ENCODE results near the gene GPC6. TPM values are rescaled to one million over a fixed set of nuclear protein-coding genes. Genes with fewer than 3 reads are reported as not detected.

The GPC6 gene
- total RNA-seq, 2 donors from 2014 or later: 1.6 to 4.0 TPM

DNA sequence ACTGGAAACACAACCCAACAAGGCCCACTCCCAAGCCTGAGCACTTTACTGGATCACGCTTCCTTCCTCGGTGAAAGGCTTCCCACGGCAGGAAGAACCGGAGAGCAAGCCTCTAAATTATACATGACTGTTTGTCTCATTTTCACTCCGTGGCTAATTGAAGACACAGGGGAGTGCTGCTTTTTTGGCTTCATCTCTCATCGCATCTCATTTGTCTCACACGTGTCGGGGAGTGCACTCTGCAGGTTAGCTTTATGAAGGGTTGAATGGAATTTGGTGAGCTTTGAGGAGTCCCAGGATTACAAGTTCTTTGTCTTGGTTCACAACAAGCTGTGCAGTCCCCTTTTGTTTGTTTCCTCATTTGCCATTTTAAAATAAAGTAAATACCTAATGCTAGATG is 544.6 kb downstream of the GPC6 start:
- no peaks in the 10 kb centered on the region for H3K27me3 ChIP-seq
- TF ChIP-seq, protein P1, sequence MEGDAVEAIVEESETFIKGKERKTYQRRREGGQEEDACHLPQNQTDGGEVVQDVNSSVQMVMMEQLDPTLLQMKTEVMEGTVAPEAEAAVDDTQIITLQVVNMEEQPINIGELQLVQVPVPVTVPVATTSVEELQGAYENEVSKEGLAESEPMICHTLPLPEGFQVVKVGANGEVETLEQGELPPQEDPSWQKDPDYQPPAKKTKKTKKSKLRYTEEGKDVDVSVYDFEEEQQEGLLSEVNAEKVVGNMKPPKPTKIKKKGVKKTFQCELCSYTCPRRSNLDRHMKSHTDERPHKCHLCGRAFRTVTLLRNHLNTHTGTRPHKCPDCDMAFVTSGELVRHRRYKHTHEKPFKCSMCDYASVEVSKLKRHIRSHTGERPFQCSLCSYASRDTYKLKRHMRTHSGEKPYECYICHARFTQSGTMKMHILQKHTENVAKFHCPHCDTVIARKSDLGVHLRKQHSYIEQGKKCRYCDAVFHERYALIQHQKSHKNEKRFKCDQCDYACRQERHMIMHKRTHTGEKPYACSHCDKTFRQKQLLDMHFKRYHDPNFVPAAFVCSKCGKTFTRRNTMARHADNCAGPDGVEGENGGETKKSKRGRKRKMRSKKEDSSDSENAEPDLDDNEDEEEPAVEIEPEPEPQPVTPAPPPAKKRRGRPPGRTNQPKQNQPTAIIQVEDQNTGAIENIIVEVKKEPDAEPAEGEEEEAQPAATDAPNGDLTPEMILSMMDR (IDR thresholded peaks at IDR 0.05): no peak
- no peak for TF ChIP-seq POLR2A (IDR thresholded peaks at IDR 0.05)
- WGBS, 2 donors: 87 to 88% methylated on average over 8 of the region's 8 CpGs
- intact Hi-C loops (cut with DNase I): no loop called here
- H3K4me3 ChIP-seq: no peak overlapping the region
- H3K36me3 ChIP-seq (replicated peaks in 1 of 2; ENCODE audit: insufficient read depth in 1 of 2, low read depth in 2 of 2): no peaks in the 10 kb centered on the region
- no peak overlapping the region for H3K27ac ChIP-seq
- peaks cover 19% of the 10 kb centered on the region for H3K4me1 ChIP-seq
- no peaks in the 10 kb centered on the region for H3K9me3 ChIP-seq
- DNase-seq (no peak), ATAC-seq (no peak)

DNA sequence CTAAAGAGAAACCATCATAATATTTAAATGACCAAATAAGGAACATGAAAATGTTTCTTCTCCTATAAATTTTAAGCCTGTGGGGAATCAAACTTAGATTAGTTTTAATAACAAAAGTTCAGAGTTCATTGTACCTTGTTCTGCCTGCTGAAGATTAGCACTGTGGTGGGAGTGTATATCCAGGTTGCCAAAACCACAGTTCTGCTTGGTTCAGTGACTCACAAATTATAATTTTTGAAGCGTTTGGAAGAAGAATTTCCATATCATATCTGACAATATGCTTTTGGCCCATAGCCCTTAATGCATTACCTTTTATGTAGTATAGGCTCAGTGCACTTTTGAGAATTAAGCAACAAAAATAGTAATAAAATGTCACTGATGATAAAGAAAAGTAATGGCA is 545.2 kb downstream of the GPC6 start:
- ATAC-seq: no peak
- no peaks in the 10 kb centered on the region for H3K36me3 ChIP-seq (replicated peaks in 1 of 2; ENCODE audit: insufficient read depth in 1 of 2, low read depth in 2 of 2)
- H3K9me3 ChIP-seq: no peaks in the 10 kb centered on the region
- DNase-seq: no peak
- intact Hi-C loops (cut with DNase I): no loop called here
- H3K4me1 ChIP-seq: peaks cover 17% of the 10 kb centered on the region
- H3K27ac ChIP-seq: no peak overlapping the region
- no peaks in the 10 kb centered on the region for H3K27me3 ChIP-seq
- 52 to 62% methylated on average over 1 of the region's 1 CpG for WGBS, 2 donors
- TF ChIP-seq, protein P1 (IDR thresholded peaks at IDR 0.05): no peak
- TF ChIP-seq POLR2A (IDR thresholded peaks at IDR 0.05): no peak
- H3K4me3 ChIP-seq: no peak overlapping the region

DNA sequence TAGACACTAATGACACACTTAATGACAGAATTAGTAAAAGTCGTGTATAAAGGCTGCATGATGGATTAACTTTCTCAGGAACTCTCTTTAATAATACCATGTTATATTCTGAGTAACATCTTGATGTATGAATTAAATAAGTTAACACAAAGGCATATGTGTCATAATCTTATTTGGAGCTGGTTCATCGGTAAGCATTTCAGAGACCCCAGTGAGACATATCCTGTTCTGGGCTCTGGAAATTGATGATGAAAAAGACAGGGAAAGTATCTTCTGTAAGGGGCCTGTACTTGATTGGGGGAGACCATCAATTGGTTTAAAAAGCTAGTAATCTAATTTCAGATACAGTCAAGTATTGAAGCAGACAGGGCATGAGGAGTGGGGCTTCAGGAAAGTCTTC is 547.9 kb downstream of the GPC6 start:
- TF ChIP-seq POLR2A (IDR thresholded peaks at IDR 0.05): no peak
- TF ChIP-seq, protein P1 (IDR thresholded peaks at IDR 0.05): no peak
- no peaks in the 10 kb centered on the region for H3K4me1 ChIP-seq
- H3K27ac ChIP-seq: no peak overlapping the region
- 88 to 89% methylated on average over 2 of the region's 2 CpGs for WGBS, 2 donors
- DNase-seq (no peak), ATAC-seq (no peak)
- no peaks in the 10 kb centered on the region for H3K27me3 ChIP-seq
- intact Hi-C loops (cut with DNase I): no loop called here
- H3K9me3 ChIP-seq: no peaks in the 10 kb centered on the region
- H3K4me3 ChIP-seq: no peak overlapping the region
- H3K36me3 ChIP-seq (replicated peaks in 1 of 2; ENCODE audit: insufficient read depth in 1 of 2, low read depth in 2 of 2): no peaks in the 10 kb centered on the region

DNA sequence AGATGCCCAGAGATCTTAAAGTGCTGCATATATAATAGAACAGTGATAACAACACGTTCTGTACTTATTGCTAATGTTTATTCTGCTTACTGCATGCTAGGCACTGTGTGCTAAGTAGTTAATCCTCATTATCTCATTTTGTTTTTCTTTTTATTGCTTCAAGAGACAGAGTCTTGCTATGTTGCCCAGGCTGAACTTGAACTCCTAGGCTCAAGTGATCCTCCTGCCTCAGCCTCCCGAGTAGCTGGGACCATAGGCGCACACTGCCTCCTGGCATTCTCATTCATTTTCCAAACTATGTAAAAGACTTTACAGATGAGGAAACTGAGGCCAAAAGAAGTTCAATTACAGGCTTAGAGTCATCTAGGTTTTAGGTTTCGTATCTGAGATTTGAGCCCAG is 548.4 kb downstream of the GPC6 start:
- ATAC-seq (no peak), DNase-seq (no peak)
- no peak for TF ChIP-seq POLR2A (IDR thresholded peaks at IDR 0.05)
- TF ChIP-seq, protein P1 (IDR thresholded peaks at IDR 0.05): no peak
- no peaks in the 10 kb centered on the region for H3K9me3 ChIP-seq
- no peak overlapping the region for H3K27ac ChIP-seq
- no peak overlapping the region for H3K4me3 ChIP-seq
- intact Hi-C loops (cut with DNase I): no loop called here
- no peaks in the 10 kb centered on the region for H3K27me3 ChIP-seq
- WGBS, 2 donors: 84 to 86% methylated on average over 4 of the region's 4 CpGs
- no peaks in the 10 kb centered on the region for H3K36me3 ChIP-seq (replicated peaks in 1 of 2; ENCODE audit: insufficient read depth in 1 of 2, low read depth in 2 of 2)
- no peaks in the 10 kb centered on the region for H3K4me1 ChIP-seq

DNA sequence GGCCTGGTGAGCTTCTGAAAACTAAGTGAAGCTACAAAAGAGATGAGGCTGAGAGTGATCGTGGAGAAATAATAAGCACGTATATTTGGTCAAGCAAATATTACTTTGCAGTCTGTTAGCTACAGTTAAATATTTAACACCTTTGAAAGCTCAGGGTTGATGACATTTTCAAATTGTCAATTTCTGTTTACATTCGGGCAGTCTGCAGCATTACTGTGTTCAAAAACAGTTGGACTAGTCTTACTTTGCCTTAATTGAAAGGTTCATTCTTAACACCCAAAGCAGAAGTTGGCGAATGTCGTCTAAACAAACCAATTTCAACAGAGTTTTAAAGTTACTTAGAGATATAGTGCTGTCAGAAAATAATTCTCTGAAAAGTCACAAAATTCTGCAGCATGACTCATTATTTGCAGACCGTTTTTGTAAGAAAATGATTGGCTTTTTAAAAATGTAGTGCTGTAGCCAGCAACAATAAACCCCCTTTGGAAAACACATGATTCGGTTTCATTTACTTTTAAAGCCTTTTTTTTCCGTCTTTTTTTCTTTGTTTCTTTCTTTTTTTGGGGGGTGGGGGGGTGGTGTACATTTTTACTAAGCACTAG is 549.0 kb downstream of the GPC6 start:
- no peaks in the 10 kb centered on the region for H3K4me1 ChIP-seq
- H3K4me3 ChIP-seq: no peak overlapping the region
- ATAC-seq (no peak), DNase-seq (no peak)
- no peaks in the 10 kb centered on the region for H3K9me3 ChIP-seq
- no peaks in the 10 kb centered on the region for H3K36me3 ChIP-seq (replicated peaks in 1 of 2; ENCODE audit: insufficient read depth in 1 of 2, low read depth in 2 of 2)
- H3K27ac ChIP-seq: no peak overlapping the region
- 22 to 34% methylated on average over 8 of the region's 8 CpGs for WGBS, 2 donors
- intact Hi-C loops (cut with DNase I): no loop called here
- TF ChIP-seq, protein P1 (IDR thresholded peaks at IDR 0.05): no peak
- no peak for TF ChIP-seq POLR2A (IDR thresholded peaks at IDR 0.05)
- H3K27me3 ChIP-seq: no peaks in the 10 kb centered on the region
